Neutrophil (primary cell): ENCODE measurements around the gene GIGYF2.

Source experiments
- H3K27ac ChIP-seq: fragments of 200-600 bp; sonication (generic); 2 replicates; pipeline ENCODE4 v1.5.1; 2016; ENCODE audit warnings: mild to moderate bottlenecking, moderate library complexity
- H3K27me3 ChIP-seq: fragments of 200-600 bp; sonication (generic); 2 replicates; pipeline ENCODE4 v1.6.0; 2016; ENCODE audit warnings: mild to moderate bottlenecking
- H3K36me3 ChIP-seq: fragments of 200-600 bp; sonication (generic); 2 replicates; pipeline ENCODE4 v1.5.1; 2017
- H3K4me1 ChIP-seq, 2 experiments: fragments of 200-600 bp in 1 of 2; sonication (generic) in 1 of 2; 1 replicate in 1 of 2; 2 replicates in 1 of 2; pipeline versions ENCODE4 v1.5.1 to v1.6.1; 2013 to 2016; ENCODE audit warnings: low read depth in 1 of 2, low read length in 1 of 2, mild to moderate bottlenecking in 1 of 2, moderate library complexity in 1 of 2; ENCODE audit not compliant: control insufficient read depth in 1 of 2, insufficient read depth in 1 of 2
- H3K4me3 ChIP-seq, 2 experiments: fragments of 200-600 bp in 1 of 2; sonication (generic) in 1 of 2; 1 replicate in 1 of 2; 2 replicates in 1 of 2; pipeline ENCODE4 v1.5.1; 2013 to 2016; ENCODE audit warnings: low read depth in 1 of 2, low read length in 1 of 2, mild to moderate bottlenecking in 1 of 2, moderate library complexity in 1 of 2
- H3K9me3 ChIP-seq: fragments of 200-600 bp; sonication (generic); 2 replicates; pipeline ENCODE4 v1.5.1; 2016
- CTCF ChIP-seq: fragments of 200-600 bp; sonication (generic); IDR thresholded peaks from 2 replicates; pipeline ENCODE4 v1.5.1; 2016; ENCODE audit warnings: antibody characterized with exemption

The GIGYF2 gene

GRCh38 chr2:232777276-232777675 lies 80.1 kb downstream of the GIGYF2 start:
- no peaks in the 10 kb centered on the region for H3K9me3 ChIP-seq
- H3K27ac ChIP-seq, result no peak overlapping the region
- H3K4me1 ChIP-seq, result no peaks in the 10 kb centered on the region
- H3K4me3 ChIP-seq, result no peak overlapping the region
- peaks cover 37% of the 10 kb centered on the region for H3K36me3 ChIP-seq
- H3K27me3 ChIP-seq, result no peaks in the 10 kb centered on the region
- no peak for TF ChIP-seq CTCF

GRCh38 chr2:232779465-232779864 lies 82.3 kb downstream of the GIGYF2 start:
- no peak for TF ChIP-seq CTCF
- no peaks in the 10 kb centered on the region for H3K9me3 ChIP-seq

GRCh38 chr2:232779934-232780333 lies 82.8 kb downstream of the GIGYF2 start:
- no peak overlapping the region for H3K27ac ChIP-seq
- TF ChIP-seq CTCF, result no peak
- H3K4me1 ChIP-seq, result no peaks in the 10 kb centered on the region

More at GRCh38 chr2:232779465-232779864, 82.3 kb downstream of the GIGYF2 start:
- Histone ChIP-seq H3K27ac (no peak overlapping the region), H3K27me3 (no peaks in the 10 kb centered on the region), H3K36me3 (peaks cover 39% of the 10 kb centered on the region), H3K4me3 (no peak overlapping the region), H3K4me1 (no peaks in the 10 kb centered on the region)

GRCh38 chr2:232781765-232782164 lies 84.6 kb downstream of the GIGYF2 start:
- no peaks in the 10 kb centered on the region for H3K4me1 ChIP-seq
- H3K27ac ChIP-seq, result no peak overlapping the region
- H3K27me3 ChIP-seq, result no peaks in the 10 kb centered on the region
- no peak overlapping the region for H3K4me3 ChIP-seq
- H3K9me3 ChIP-seq, result no peaks in the 10 kb centered on the region
- no peak for TF ChIP-seq CTCF
- peaks cover 39% of the 10 kb centered on the region for H3K36me3 ChIP-seq

More at GRCh38 chr2:232779934-232780333, 82.8 kb downstream of the GIGYF2 start:
- Histone ChIP-seq H3K9me3 (no peaks in the 10 kb centered on the region), H3K4me3 (no peak overlapping the region), H3K36me3 (peaks cover 39% of the 10 kb centered on the region), H3K27me3 (no peaks in the 10 kb centered on the region)

- Histone ChIP-seq H3K9me3 (no peaks in the 10 kb centered on the region), H3K27ac (no peak overlapping the region)
- TF ChIP-seq CTCF, result no peak
Observed at GRCh38 chr2:232783278-232783677, 86.1 kb downstream of the GIGYF2 start.

GRCh38 chr2:232787806-232788205 lies 90.7 kb downstream of the GIGYF2 start:
- Histone ChIP-seq H3K4me1 (no peaks in the 10 kb centered on the region), H3K4me3 (no peak overlapping the region), H3K27ac (no peak overlapping the region), H3K27me3 (no peaks in the 10 kb centered on the region), H3K9me3 (no peaks in the 10 kb centered on the region), H3K36me3 (peaks cover 62% of the 10 kb centered on the region)
- TF ChIP-seq CTCF, result no peak

More at GRCh38 chr2:232783278-232783677, 86.1 kb downstream of the GIGYF2 start:
- peaks cover 40% of the 10 kb centered on the region for H3K36me3 ChIP-seq
- no peak overlapping the region for H3K4me3 ChIP-seq
- no peaks in the 10 kb centered on the region for H3K4me1 ChIP-seq
- no peaks in the 10 kb centered on the region for H3K27me3 ChIP-seq
